Activated CD8-positive, alpha-beta memory T cell treated with anti-CD3 and anti-CD28 coated beads, Interleukin-2, amount 50 U/mL, for 24 hours (primary cell): ENCODE measurements around the gene ALKBH4.
A peak's percentile ranks its signal among the peaks of the same experiment; 100 is the strongest.
"Not testable (repeated sequence)": the region's sequence is repeated elsewhere in the genome, so short reads cannot be mapped to it uniquely, and the experiment has no call there.

Experiments
- DNase-seq: peaks from one replicate; pipeline ENCODE4 v3.0.0-alpha.2; 2020; ENCODE audit errors: extremely low read depth

ALKBH4 gene

GRCh38 chr7:102427019-102427405, 37.7 kb downstream of the ALKBH4 start:
- DNase-seq: no peak

- DNase-seq: no peak
Measured at GRCh38 chr7:102426268-102427018, 38.2 kb downstream of the ALKBH4 start.

- DNase-seq: peak; percentile 69
Measured at GRCh38 chr7:102425639-102426267, 38.9 kb downstream of the ALKBH4 start.

- DNase-seq: no peak
Measured at GRCh38 chr7:102424787-102425218, 39.9 kb downstream of the ALKBH4 start.

- DNase-seq: no peak
Measured at GRCh38 chr7:102424129-102424551, 40.5 kb downstream of the ALKBH4 start.

GRCh38 chr7:102421706-102422240, 42.9 kb downstream of the ALKBH4 start:
- DNase-seq: no peak

- no peak for DNase-seq
Measured at GRCh38 chr7:102418592-102418991, 46.1 kb downstream of the ALKBH4 start.

- DNase-seq: no peak
Measured at GRCh38 chr7:102417105-102417504, 47.6 kb downstream of the ALKBH4 start.

GRCh38 chr7:102416406-102416805, 48.3 kb downstream of the ALKBH4 start:
- DNase-seq: no peak

- no peak for DNase-seq
Measured at GRCh38 chr7:102415685-102416225, 48.9 kb downstream of the ALKBH4 start.

- no peak for DNase-seq
Measured at GRCh38 chr7:102413611-102414010, 51.1 kb downstream of the ALKBH4 start.

GRCh38 chr7:102413091-102413490, 51.6 kb downstream of the ALKBH4 start:
- DNase-seq: no peak

GRCh38 chr7:102412548-102412947, 52.1 kb downstream of the ALKBH4 start:
- DNase-seq: no peak

GRCh38 chr7:102410918-102411317, 53.7 kb downstream of the ALKBH4 start:
- no peak for DNase-seq

- no peak for DNase-seq
Measured at GRCh38 chr7:102410123-102410522, 54.5 kb downstream of the ALKBH4 start.

- DNase-seq: no peak
Measured at GRCh38 chr7:102409340-102409739, 55.3 kb downstream of the ALKBH4 start.

GRCh38 chr7:102408530-102408929, 56.1 kb downstream of the ALKBH4 start:
- not testable (repeated sequence) for DNase-seq

- DNase-seq: no peak
Measured at GRCh38 chr7:102407910-102408309, 56.8 kb downstream of the ALKBH4 start.
